Left renal pelvis (tissue), 4 donors: ENCODE measurements around the gene RABGAP1L. TPM values are rescaled to one million over a fixed set of nuclear protein-coding genes. Genes with fewer than 3 reads are reported as not detected.
A peak's percentile ranks its signal among the peaks of the same experiment; 100 is the strongest.

Source experiments
- DNase-seq, 4 donors: peaks; one replicate each; pipeline ENCODE4 v3.0.0-alpha.2; 2013; ENCODE audit warnings: low read depth in 4 of 4, low spot score in 3 of 4
- polyA plus RNA-seq, 4 donors: library from polyadenylated mRNA; unstranded; fragments of 120-200 nt; gene quantifications; one replicate each; pipeline ENCODE4 v1.2.1, GENCODE V29; 2013; ENCODE audit not compliant: insufficient read length in 4 of 4

The RABGAP1L gene
- polyA plus RNA-seq, 4 donors = 23.9 to 32.5 (median 28.4) TPM

GRCh38 chr1:174194461-174194860 lies 35.1 kb downstream of the RABGAP1L start:
- no peak for DNase-seq

- DNase-seq = no peak
These were observed 37.8 kb downstream of the RABGAP1L start for GRCh38 chr1:174197088-174197487.

- no peak for DNase-seq
These were observed 38.2 kb downstream of the RABGAP1L start for GRCh38 chr1:174197547-174197946.

GRCh38 chr1:174198202-174198601 lies 38.9 kb downstream of the RABGAP1L start:
- no peak for DNase-seq

- no peak for DNase-seq
These were observed 41.4 kb downstream of the RABGAP1L start for GRCh38 chr1:174200746-174201145.

- DNase-seq = no peak
These were observed 45.5 kb downstream of the RABGAP1L start for GRCh38 chr1:174204697-174205308.

- DNase-seq = no peak
These were observed 47.0 kb downstream of the RABGAP1L start for GRCh38 chr1:174206148-174206836.

- no peak for DNase-seq
These were observed 50.2 kb downstream of the RABGAP1L start for GRCh38 chr1:174209347-174210187.

- DNase-seq = no peak
These were observed 52.2 kb downstream of the RABGAP1L start for GRCh38 chr1:174211486-174211885.

- no peak for DNase-seq
These were observed 56.4 kb downstream of the RABGAP1L start for GRCh38 chr1:174215766-174216165.

GRCh38 chr1:174217248-174217647 lies 57.9 kb downstream of the RABGAP1L start:
- DNase-seq = no peak

- DNase-seq = peak; percentile 8 to 29 (median 14)
These were observed 58.7 kb downstream of the RABGAP1L start for GRCh38 chr1:174217787-174218574.

GRCh38 chr1:174218983-174219382 lies 59.7 kb downstream of the RABGAP1L start:
- no peak for DNase-seq

GRCh38 chr1:174219606-174220370 lies 60.5 kb downstream of the RABGAP1L start:
- DNase-seq = no peak

- DNase-seq = no peak
These were observed 62.4 kb downstream of the RABGAP1L start for GRCh38 chr1:174221681-174222080.

- DNase-seq = no peak
These were observed 63.0 kb downstream of the RABGAP1L start for GRCh38 chr1:174222166-174222949.

- DNase-seq = no peak
These were observed 65.3 kb downstream of the RABGAP1L start for GRCh38 chr1:174224641-174225040.

- no peak for DNase-seq
These were observed 66.3 kb downstream of the RABGAP1L start for GRCh38 chr1:174225499-174226204.

- DNase-seq = no peak
These were observed 71.1 kb downstream of the RABGAP1L start for GRCh38 chr1:174230399-174230798.
